Measurements from ENCODE around the gene HIF3A. TPM values are rescaled to one million over a fixed set of nuclear protein-coding genes. Genes with fewer than 3 reads are reported as not detected.

The HIF3A gene
- total RNA-seq, 4 donors from 2014 or later: 21.5 to 212 (median 103) TPM

DNA sequence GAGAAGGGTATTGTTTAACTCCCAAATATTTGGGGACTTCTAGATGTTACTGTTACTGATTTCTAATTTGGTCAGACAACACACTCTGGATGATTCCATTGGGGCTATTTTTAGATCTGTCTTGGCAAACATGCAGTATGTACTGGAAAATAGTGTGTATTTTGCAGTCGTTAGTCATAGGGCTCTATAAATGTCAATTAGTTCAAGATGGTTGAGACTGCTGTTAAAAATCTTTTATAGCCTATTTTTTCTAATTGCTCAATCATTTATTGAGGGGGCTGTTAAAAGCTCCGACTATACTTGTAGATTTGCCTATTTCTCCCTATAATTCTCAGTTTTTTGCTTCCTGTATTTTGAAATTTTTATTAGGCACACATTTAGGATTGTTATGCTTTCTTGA lies 81.4 kb downstream of the HIF3A start:
- peaks cover 0 to 14% of the 10 kb centered on the region in 2 donors for H3K4me1 ChIP-seq
- no peaks in the 10 kb centered on the region for H3K27me3 ChIP-seq
- no peak for DNase-seq
- TF ChIP-seq, protein P1, sequence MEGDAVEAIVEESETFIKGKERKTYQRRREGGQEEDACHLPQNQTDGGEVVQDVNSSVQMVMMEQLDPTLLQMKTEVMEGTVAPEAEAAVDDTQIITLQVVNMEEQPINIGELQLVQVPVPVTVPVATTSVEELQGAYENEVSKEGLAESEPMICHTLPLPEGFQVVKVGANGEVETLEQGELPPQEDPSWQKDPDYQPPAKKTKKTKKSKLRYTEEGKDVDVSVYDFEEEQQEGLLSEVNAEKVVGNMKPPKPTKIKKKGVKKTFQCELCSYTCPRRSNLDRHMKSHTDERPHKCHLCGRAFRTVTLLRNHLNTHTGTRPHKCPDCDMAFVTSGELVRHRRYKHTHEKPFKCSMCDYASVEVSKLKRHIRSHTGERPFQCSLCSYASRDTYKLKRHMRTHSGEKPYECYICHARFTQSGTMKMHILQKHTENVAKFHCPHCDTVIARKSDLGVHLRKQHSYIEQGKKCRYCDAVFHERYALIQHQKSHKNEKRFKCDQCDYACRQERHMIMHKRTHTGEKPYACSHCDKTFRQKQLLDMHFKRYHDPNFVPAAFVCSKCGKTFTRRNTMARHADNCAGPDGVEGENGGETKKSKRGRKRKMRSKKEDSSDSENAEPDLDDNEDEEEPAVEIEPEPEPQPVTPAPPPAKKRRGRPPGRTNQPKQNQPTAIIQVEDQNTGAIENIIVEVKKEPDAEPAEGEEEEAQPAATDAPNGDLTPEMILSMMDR (IDR thresholded peaks at IDR 0.05): no peak
- TF ChIP-seq POLR2A (IDR thresholded peaks at IDR 0.05): no peak
- no peaks in the 10 kb centered on the region for H3K36me3 ChIP-seq
- no peak overlapping the region for H3K4me3 ChIP-seq
- peak overlapping the region; percentile 60 to 97 for H3K27ac ChIP-seq
- no peaks in the 10 kb centered on the region for H3K9me3 ChIP-seq
- intact Hi-C loops (cut with DNase I; ENCODE audit: low total_unique reads): no loop called here

DNA sequence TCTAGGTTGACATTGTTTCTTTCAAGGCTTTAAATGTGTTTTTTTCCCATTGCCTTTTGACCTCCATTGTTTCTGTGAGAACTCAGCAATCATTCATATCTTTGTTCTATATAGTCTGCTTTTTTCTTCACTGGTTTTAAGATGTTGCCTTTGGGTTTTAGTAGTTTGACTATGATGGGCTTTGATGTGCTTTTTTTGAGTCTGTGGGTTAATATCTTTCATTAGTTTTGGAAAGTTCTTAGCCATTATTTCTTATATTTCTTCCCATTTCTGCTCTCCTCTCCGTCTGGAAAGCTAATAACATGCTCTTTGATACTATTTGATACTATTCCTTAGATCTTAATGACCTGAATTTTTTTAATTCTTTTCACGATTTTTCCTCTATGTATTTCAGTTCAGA lies 83.8 kb downstream of the HIF3A start:
- Histone ChIP-seq H3K36me3 (no peaks in the 10 kb centered on the region), H3K27ac (peak overlapping the region in 1 of 2 donors; percentile 7)
- DNase-seq: no peak

DNA sequence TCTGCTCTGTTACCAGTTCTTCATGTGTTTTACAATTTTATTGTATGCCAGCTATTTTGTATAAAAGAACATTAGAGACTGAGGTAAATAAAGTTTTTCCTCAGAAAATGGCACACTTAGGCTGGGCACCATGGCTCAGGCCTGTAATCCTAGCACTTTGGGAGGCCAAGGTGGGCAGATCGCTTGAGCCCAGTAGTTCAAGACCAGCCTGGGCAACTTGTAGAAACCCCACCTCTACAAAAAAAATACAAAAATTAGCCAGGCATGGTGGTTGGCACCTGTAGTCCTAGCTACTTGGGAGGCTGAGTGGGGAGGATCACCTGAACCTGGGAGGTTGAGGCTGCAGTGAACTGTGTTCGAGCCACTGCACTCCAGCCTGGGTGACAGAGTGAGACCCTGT lies 84.5 kb downstream of the HIF3A start:
- H3K27ac ChIP-seq: peak overlapping the region in 1 of 2 donors; percentile 7

More for the DNA sequence above, 83.8 kb downstream of the HIF3A start:
- Histone ChIP-seq H3K4me3 (no peak overlapping the region), H3K9me3 (no peaks in the 10 kb centered on the region), H3K27me3 (no peaks in the 10 kb centered on the region), H3K4me1 (peaks cover 0 to 7% of the 10 kb centered on the region in 2 donors)
- TF ChIP-seq POLR2A (IDR thresholded peaks at IDR 0.05): no peak
- TF ChIP-seq, protein P1 (IDR thresholded peaks at IDR 0.05): no peak
- intact Hi-C loops (cut with DNase I; ENCODE audit: low total_unique reads): no loop called here

DNA sequence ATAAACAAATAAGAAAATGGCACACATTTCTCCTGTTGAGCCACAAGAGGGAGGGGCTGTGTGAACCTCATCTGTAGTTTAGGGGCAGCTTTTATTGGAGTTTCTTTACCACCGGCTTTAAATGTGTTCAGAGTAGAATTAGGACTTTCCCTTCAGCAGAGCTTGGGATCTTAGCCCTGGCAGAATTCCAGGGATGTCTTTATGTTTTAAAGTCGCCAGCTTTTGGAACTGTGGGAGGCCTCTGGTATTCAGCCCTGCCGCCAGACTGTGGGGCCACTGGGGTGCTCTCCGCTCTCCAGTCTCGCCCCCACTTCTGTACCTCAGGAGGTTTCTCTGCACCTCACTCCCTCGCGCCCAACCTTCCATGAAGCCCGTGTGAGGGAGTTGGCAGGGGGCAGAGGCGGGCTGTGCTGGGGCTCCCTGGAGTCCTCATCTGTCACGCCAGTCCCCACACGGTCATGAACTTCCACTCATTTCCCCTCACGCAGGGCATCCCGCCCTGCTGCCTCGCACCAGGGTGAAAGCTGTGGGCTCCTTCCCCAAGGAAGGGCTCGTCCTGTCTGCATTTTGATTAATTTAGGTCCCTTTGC lies 85.0 kb downstream of the HIF3A start:
- DNase-seq: no peak
- Histone ChIP-seq H3K4me3 (no peak overlapping the region), H3K27me3 (no peaks in the 10 kb centered on the region), H3K9me3 (no peaks in the 10 kb centered on the region), H3K36me3 (no peaks in the 10 kb centered on the region), H3K27ac (peak overlapping the region in 1 of 2 donors; percentile 7), H3K4me1 (peaks cover 0 to 7% of the 10 kb centered on the region in 2 donors)
- intact Hi-C loops (cut with DNase I; ENCODE audit: low total_unique reads): no loop called here
- no peak for TF ChIP-seq POLR2A (IDR thresholded peaks at IDR 0.05)
- TF ChIP-seq, protein P1 (IDR thresholded peaks at IDR 0.05): no peak

More for the DNA sequence above, 84.5 kb downstream of the HIF3A start:
- Histone ChIP-seq H3K4me1 (peaks cover 0 to 7% of the 10 kb centered on the region in 2 donors), H3K36me3 (no peaks in the 10 kb centered on the region), H3K4me3 (no peak overlapping the region), H3K9me3 (no peaks in the 10 kb centered on the region), H3K27me3 (no peaks in the 10 kb centered on the region)
- intact Hi-C loops (cut with DNase I; ENCODE audit: low total_unique reads): no loop called here
- TF ChIP-seq, protein P1 (IDR thresholded peaks at IDR 0.05): no peak
- TF ChIP-seq POLR2A (IDR thresholded peaks at IDR 0.05): no peak
- DNase-seq: no peak

DNA sequence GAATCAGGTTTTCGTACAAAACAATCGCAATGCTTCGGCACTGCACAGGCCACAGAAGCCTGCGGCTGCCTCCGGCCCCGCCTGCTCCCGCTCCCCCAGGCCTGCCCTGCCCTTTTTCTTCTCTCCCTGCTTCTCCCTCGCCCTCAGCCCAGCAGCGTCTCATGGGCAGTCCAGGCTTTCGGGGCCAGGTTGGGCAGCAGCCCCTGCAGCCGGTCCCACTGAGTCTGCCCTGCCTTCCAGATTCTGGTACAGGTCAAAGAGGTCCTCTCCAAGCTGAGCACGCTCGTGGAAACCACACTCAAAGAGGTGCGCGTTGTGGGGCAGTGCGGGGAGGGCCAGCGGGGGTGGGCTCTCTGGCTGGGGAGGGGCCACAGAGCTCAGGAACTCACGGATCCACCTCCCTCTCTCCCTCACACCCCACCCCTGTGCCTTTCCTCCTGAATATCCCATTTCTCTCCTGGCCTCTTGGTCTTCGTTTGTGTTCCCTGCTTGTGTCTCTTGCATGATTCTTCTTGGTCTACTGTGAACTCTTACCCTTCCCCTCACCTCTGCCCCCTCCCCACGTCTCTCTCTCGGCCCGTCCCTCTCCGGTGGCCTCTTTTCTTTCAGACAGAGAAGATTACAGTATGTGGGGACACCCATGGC lies 86.5 kb downstream of the HIF3A start:
- Histone ChIP-seq H3K36me3 (no peaks in the 10 kb centered on the region), H3K9me3 (no peaks in the 10 kb centered on the region), H3K27me3 (no peaks in the 10 kb centered on the region), H3K4me1 (peaks cover 0 to 7% of the 10 kb centered on the region in 2 donors), H3K27ac (no peak overlapping the region), H3K4me3 (no peak overlapping the region)
- DNase-seq: no peak
- TF ChIP-seq POLR2A (IDR thresholded peaks at IDR 0.05): no peak
- TF ChIP-seq, protein P1 (IDR thresholded peaks at IDR 0.05): no peak
- intact Hi-C loops (cut with DNase I; ENCODE audit: low total_unique reads): no loop called here
